NCI-H187 treated with DMSO at 0.1 percent for 48 hours (cell line): ENCODE results near the gene EMILIN3.

ENCODE experiments used
- DNase-seq: peaks from one replicate; lab custom pipeline; 2025; lab: John Stamatoyannopoulos, UW

EMILIN3 gene, protein sequence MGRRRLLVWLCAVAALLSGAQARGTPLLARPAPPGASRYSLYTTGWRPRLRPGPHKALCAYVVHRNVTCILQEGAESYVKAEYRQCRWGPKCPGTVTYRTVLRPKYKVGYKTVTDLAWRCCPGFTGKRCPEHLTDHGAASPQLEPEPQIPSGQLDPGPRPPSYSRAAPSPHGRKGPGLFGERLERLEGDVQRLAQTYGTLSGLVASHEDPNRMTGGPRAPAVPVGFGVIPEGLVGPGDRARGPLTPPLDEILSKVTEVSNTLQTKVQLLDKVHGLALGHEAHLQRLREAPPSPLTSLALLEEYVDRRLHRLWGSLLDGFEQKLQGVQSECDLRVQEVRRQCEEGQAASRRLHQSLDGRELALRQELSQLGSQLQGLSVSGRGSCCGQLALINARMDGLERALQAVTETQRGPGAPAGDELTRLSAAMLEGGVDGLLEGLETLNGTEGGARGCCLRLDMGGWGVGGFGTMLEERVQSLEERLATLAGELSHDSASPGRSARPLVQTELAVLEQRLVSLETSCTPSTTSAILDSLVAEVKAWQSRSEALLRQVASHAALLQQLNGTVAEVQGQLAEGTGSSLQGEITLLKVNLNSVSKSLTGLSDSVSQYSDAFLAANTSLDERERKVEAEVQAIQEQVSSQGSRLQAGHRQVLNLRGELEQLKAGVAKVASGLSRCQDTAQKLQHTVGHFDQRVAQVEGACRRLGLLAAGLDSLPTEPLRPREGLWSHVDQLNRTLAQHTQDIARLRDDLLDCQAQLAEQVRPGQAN

DNA sequence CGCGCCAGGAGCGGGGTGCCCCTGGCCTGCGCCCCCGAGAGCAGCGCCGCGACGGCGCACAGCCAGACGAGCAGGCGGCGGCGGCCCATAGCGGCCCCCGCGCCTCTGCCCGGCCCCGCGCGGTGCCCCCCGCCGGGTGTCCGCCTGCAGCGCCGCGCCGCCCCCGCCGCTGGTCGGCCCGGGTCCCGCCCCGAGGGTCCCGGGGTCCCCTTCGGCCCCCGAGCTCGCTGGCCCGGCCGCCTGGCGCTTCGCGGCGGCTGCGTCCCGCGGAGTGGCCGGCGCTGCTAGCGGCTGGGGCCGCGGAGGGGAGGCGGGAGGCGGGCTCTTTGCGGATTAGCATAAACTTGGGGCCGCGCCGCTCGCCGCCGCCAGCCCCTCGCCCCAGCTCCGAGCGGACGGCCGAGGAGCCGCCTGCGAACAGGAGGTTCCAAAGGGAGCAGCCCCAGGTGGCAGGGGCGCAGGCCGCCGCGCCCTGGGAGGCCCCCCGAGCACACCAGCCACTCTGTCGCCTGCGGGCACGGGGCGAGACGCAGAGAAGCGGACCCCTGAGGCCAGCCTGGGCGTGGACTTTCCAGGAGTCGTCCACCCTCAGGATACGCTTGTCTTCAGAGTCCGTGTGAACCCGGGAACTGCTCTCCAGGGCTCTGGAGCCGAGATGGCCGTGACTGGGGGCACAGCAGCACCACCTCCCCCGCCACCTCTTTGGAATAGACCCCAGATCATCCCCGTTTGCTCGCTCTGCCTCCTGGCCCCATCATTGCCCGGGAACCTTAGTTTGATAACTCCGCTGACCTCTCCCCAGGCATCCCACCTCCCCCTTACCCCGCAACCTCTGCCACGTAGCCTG, at the start of gene EMILIN3:
Gene EMILIN3, minus strand, starts transcription at position 273 of the 847 bp plus-strand sequence. Its CDS starts 184 bp downstream, at position 89.
- DNase-seq = no peak

DNA sequence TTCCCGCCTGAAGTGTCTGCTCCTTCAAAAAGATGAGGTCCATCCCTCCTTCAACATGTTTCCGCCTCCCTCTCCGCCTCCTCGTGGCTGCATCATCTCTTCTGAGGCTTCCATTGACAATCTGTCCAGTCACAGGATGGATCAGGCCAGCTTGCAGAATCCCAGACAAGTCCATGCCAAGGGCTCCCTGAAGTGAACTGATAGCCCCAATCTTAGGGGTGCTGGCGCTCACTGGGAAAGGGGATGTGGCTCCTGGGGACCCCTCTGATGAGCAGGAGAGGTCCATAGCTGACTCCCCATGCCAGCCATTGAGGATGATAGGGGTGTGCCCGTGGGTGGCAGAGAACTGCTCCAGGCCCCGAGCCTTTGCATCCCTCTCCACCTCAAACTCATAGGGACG, 48.6 kb upstream of the EMILIN3 start:
- no peak for DNase-seq

DNA sequence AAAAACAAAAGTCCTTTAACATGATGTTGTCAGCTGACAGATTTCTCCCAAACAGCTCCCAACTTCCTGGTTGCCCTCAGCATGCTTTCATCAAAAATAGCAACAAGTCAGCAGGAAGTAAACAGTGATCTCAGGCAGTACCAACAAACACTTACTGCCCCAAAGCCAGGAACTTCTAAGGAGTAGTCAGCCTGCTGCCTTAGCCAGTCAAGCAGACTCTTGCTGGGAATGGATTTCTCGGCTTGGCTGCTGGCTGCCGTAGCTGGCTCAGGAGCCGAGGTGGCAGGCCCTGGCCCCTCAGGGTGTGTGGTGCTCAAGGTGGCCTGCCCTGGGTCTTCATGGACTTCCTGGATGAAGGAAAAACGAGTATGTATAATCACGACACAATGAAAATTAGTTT, 46.6 kb upstream of the EMILIN3 start:
- no peak for DNase-seq

DNA sequence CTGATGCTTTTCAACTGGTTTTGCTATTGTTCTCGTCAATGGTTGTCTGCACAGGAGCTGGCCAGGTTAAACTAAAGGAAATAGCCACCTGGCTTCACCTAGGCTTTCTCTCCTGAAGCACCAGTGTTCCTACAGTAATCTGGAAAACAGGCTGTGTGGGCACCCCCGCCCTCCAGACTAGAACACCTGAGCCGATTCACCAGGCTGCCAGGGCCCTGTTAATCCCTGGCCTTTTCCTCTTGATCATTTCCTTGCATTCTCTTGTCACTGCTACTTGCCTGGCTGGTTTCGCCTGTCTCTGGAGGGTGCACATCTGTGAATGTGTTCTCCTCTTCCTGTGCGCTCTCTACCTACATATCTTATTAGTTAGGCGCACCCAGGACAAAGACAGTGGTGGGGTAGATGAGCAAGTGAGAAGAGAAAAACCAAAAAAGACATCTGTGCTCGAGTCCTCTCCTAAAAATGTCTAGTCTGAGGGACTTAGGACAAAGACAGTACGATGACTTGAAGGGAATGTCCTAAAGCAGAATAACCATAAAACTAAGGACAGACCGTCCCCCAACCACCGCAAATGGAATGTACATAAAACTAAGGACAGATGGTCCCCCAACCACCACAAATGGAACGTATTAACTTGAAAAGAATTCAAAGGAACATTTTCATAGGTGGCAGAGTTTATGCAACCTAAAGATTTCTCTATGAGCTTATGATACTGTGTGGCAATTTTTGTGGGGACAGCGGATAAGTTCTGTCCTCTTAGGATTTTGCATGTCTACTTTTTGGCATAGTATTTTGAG, 45.9 kb upstream of the EMILIN3 start:
- DNase-seq = no peak

DNA sequence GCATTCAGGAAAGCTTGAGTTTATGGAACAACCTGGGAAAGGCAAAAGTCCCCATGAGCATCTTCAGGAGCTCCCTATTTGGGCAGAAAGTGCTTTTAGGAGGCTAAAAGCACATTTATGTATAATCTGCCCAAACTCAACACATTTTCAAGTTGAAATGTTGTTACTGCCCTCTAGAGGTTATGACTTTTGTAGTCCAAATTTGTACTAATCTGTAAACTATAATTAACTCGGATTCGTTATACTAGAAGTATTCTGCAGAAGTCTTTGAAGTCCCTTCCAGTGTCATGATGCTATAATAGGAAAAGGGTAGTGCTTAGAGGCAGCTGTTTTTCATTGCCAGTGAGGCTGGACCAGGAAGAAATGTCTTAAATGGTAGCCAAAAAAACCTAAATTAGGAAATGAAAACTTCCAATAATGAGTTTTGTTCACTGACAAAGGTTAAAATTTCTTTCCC, 44.8 kb upstream of the EMILIN3 start:
- DNase-seq = no peak

DNA sequence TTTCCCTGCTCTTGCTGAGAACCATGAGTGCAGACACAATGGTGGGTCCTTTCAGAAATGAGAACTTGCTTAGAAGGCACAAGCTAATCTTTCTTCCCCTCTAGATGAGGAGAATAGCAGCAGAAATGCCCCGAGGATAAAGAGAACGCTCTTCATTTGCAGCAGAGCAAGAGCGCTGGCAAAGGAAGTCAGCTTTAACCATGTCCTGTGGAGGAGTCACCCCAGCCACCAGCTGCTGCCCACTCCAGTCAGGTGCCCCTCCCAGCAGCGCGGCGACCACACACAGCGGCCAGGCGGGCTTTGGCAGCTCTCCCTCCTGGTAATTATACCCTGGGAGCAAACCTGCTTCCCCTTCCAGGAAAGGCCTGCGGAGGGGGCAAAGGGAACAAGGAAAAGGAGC, 42.4 kb upstream of the EMILIN3 start:
- no peak for DNase-seq

DNA sequence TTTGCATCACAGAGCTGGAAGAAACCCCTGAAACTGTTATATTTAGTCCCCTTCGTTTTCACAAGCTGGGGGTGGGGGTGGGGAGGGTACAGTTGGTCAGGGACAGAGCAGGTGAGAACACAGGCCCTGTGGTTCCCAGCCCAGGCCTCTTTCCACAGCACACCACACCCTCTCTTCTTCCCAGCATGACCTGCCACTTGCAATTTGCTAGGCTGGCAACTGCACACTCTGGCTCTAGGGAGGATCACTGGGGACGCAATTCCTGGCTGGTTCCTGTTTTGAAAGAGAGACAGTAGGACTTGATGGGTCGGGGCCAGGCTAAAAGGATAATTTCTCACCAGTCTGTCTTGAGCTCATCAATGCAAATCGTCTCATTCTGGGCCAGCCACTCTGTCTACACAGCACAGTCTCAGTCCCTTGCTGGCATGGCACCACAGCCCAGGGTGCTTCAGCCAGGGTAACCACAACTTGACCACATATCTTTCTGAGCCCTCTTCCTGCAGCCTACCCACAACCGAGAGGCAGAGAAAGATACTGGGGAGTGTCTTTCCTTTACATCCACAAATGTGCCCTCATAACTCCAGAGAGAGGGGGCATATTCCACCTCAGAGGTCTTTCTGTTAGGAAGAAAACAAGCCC, 41.7 kb upstream of the EMILIN3 start:
- no peak for DNase-seq

DNA sequence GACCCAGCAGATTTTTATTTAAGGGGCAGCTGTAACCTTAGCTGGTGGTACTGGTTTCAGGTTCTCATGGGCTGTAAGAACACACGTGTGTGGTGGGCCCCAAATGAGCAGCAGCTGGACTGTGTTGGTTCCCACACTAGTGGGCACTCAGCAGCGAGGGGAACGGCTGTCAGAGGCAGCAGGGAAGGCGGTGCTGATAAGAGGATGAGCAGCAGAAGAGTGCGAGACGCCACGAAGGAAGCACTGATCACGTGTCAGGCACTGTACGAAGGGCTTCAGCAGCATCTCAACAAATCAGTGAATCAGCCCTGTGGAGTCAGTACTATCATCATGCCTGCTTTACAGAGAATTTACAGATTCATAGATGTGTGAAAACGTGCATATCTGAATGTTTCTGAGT, 41.0 kb upstream of the EMILIN3 start:
- DNase-seq = no peak

DNA sequence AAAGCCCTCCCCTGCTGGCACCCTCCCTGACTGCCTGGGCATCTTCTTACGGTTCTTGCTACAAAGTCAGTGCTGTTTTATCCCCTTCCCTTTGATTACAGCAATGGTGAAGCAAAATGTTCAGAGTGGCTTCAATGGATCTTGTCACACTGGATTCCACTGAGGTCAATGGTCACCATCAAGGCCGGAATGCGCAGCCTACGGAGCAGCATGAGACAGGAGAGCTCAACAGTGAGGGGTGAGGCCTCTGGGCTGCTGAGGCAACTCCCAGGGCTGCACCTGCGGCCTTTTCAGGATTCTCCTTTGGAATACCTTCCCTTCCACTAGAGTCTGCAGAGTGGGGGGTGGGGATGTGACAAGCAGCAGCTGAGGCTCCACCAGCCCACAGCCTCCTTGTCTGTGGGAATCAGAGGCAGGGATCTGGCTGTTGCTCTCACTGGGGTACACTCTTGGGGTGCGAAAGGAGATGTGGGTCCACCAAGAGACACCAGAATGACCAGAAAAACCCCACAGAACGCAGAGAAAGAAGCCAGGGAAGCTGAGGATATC, 40.4 kb upstream of the EMILIN3 start:
- DNase-seq = no peak

DNA sequence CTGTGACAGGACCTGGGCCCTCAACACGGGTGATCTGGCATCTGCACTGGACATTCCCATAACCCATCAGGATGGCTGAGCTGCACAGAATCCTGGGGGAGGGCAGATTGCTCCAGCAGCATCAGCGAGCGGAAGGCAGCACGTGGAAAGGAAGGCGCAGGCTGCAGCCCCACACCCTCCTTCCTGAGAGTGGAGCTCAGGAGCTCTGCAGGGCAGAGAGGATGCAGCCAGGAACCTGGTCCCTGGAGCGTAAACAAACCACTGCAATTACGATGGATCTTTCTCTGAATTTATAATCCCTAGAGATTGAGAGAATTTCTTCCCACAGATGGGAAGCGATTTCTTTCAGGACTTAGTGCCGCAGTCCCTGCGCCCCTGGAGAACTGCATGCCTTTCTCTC, 39.7 kb upstream of the EMILIN3 start:
- DNase-seq = no peak

DNA sequence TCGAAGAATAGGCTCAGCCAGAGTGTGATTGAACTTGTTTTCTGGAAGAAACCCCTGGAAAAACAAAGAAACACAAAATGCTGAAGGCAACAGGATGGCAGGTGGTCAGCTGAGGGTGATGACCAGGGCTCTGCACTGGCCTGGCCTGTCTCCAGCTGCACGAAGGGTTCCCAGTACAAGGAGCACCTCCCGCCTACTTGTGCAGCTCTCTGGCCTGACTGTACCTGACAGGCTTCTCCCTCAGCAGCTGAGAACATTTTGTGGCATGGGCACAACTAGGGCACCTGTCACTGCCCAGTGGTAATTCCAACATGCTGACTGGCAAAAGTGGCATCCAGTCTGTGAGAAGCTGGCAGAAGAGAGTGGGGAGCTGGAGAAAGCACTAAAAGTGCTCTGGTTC, 38.8 kb upstream of the EMILIN3 start:
- no peak for DNase-seq

DNA sequence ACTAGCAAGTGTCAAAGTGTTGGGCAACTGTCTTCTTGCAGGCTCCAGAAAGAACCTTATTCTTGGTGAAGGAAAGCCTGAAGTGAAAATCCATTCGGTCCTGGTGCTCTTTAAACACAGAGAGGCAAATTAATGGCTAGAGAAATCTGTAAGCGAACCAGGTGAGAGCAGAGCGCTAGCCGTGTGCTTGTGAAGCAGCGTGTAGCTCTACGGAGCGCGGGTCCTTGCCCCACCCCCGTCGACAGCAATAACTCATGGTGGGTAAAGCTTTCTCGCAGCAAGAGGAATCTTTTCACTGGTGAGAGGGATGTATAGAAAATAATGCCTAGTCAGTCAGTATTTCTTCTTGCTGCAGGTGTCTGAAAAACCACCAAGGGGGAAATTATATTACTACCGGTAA, 37.0 kb upstream of the EMILIN3 start:
- DNase-seq = no peak

DNA sequence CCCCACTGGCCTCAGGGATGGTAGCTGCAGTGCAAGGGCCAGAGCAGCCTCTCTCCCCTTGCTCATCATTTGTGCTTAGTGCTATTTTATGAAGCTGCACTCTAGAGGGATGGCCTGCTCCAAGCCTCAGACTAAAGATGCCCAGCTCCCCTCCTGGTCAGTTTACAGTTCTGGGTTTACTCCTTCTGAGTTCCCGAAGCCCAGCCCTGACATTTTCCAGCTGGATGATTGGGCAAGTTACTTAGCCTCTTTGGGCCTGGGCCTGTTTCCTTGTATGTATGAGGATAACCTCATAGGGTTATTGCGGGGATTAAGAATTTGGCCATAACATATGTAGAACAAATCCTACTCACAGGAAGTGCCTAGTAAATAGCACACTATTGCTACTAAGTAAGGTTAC, 31.8 kb upstream of the EMILIN3 start:
- DNase-seq = no peak

DNA sequence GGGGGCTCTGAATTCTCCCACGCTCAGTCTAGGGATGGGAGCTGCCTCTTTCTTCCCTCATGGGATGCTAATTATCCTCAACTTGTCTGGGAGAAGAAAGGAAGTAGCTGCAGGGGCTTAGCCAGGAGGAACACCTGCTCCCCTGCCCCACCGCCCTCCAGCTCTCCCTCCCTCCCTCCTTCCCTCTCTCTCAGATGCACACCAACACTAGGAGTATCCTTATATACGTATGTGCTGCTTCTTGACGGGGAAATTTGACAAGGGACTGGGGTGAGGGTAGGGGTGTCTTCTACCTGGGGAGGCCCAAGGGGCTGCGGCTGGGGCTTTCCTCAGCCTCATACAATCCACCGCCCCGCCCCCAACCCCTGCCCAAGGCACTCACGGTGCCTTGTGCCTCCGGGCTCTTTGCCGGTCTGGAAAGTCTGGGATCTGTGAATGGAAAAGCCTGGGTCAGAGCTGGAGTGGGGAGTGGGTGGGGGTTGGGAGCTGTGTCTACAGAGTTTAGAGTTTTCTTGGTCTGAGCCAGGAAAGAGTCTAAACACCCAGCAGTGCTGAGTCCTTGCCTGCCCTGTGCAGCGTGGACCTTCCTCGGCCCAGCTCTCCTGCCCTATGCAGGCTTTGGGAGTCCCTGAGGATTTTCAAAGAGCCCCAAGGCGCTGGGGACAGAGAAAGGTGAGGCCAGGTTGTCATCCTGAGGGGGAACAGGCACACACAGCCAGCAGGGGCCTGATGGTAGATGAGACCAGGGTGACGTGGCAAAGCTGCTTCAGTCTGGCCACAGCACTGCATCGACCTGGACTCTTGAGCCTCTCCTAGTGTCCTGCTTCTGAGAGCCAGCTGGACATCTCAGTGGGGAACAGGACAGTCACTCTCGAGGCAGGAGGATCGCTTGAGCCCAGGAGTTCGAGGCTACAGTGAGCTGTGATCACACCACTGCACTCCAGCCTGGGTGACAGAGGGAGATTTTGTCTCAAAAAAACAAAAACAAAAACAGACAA, 29.3 kb upstream of the EMILIN3 start:
- DNase-seq = no peak

DNA sequence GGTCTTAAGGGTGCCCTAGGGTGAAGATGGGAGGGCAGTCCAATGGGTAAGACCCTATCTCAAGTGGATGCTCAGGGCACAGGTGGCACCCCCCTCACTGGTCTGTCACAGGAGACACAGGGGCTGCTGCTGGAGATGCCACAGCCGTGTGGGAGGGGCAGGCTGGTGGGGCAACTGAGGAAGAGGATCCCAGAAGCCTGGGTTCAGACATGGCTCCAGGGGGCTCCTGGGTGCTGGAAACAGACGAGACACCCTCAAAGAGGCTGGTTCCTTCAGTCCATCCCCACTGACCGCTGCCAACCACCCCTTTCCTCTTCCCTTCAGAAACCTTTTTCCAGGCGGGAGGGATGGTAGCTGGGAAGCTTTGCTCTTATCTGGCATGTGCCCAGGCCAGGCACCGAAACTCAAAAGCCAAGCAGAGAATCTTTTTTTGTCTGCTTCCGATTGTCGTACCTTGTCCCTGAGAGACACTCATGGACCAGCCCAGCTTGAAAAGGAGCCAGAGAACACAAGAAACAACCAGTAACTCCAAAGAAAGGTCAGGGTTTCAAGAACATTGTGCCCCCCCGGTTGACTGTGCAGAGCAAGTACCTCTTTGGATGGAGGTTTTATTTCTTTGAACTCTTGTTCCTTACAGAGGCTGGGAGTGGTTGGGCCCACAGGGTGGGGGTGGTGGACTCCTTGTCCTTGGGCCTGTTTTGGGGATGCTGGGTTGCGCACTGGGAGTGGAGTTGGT, 28.5 kb upstream of the EMILIN3 start:
- no peak for DNase-seq

DNA sequence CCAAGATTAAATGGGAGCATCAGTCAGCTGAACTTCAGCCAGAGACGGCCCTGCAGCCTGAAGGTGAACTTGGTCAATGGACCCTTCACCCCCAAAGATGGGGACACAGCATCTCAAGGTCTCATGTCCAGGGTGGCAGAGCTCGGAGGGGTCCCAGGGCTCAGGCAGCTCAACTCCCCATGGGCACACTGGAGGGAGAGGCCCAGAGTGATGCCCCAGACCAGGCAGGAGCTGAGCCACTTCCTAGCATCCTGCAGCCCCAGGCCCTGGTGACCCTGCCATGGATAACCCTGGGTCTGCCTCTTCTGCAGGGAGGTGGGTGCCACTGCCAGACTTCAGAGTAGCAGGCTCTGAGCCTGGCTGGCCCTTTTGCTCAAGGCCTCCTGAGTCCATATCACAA, 27.5 kb upstream of the EMILIN3 start:
- DNase-seq = no peak

DNA sequence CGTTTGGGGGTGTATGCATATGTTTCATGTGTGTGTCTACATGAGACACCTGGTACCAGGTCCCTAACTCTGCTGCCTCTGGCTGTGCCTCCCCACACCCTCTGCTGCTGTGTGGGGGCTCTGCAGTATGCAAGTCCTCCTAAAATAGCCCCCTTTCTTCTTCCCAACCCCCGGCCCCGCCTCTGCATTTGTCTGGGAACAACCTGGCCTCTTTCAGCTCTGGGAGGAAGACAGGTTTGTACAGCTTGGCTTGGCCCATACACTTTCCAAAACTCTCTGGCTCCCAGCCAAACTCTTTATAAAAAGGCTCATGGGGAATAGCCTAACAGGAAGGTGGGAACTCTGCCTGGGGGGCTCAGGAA, 27.1 kb upstream of the EMILIN3 start:
- DNase-seq = no peak

DNA sequence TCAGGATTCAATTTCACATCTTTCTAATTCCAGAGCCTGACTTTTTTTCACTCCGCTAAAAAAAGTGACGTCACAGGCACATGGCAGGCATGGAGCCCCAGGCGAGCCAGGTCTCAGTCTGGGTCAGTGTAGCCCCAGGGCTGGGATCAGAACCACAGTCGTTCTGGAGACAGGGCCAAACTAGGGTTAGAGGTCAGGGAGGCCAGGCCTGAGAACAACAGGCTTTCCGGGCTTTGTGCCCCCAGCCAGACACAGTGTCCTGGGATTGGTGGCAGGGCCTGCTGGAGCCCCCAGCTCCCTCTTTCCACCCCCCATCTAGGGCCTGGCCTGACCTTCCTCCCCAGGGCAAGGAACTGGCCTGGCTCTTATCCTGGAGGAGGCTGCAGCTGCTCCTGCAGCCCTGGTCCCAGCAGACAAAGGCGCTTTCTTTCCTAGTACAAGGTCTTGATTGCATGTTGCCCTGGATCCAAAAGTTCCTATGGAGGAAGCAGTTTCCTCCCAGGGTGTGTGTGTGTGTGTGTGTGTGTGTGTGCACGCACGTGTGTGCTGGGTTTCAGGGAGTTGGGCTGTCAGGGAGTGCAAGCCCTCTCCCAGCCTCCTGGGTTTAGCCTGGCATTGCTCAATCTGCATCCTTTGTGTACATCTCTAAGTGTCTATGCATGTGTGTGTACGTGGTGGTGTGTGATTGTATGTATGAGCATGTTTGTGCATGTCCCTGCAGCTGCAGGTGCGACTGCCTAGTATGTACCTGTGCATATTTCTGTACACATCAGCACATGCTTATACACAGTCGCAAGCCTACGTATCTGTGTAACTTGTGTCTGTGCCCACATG, 26.5 kb upstream of the EMILIN3 start:
- no peak for DNase-seq
